NT2/D1 (cell line): ENCODE results near the gene TPRA1.

Experiments
- YY1 ChIP-seq: IDR thresholded peaks from 2 replicates; pipeline ENCODE4 v1.6.1; 2011; ENCODE audit not compliant: insufficient read length, insufficient read depth
- ZNF274 ChIP-seq: IDR thresholded peaks from 2 replicates; pipeline ENCODE4 v1.6.1; 2011; ENCODE audit warnings: mild to moderate bottlenecking, low read depth, low read length

- TF ChIP-seq ZNF274 (no peak), YY1 (no peak)
These were observed 20.0 kb downstream of the TPRA1 start for GRCh38 chr3:127570520-127570919.
